Panc1 (cell line): Measurements from ENCODE around the gene PCNX2. TPM values are rescaled to one million over a fixed set of nuclear protein-coding genes. Genes with fewer than 3 reads are reported as not detected.

ENCODE experiments used
- ATAC-seq: fragments of 200-7000 bp; cut with Tn5 transposase; 2 replicates; pipeline ENCODE4 v1.9.1; 2020; ENCODE audit warnings: mild to moderate bottlenecking, moderate library complexity
- BruUV-seq: library from RNA; stranded (reverse); fragments of 400-500 nt; replicated peaks from 2 replicates; lab custom pipeline; 2021; lab: Mats Ljungman, UMichigan
- CTCF ChIA-PET: fragments of 300-600 bp; sonication (Branson Sonifier 250); formaldehyde crosslinking; loops from one replicate; lab custom pipeline; 2022; ENCODE audit warnings: antibody characterized with exemption; lab: Charles Lee
- POLR2A ChIA-PET: fragments of 300-600 bp; sonication (Branson Sonifier 250); formaldehyde crosslinking; loops from one replicate; lab custom pipeline; 2022; ENCODE audit warnings: antibody characterized with exemption; lab: Charles Lee
- DNase-seq: peaks from one replicate; pipeline ENCODE4 v3.0.0-alpha.2; 2010; ENCODE audit warnings: low read depth, low spot score
- H3K27ac ChIP-seq: 2 replicates; pipeline ENCODE4 v1.5.1; 2011; ENCODE audit warnings: mild to moderate bottlenecking, low read length, inconsistent platforms
- H3K27me3 ChIP-seq: fragments of 200-500 bp; sonication (Bioruptor generic); 2 replicates; pipeline ENCODE4 v1.6.0; 2014; ENCODE audit warnings: low read length, inconsistent platforms; ENCODE audit not compliant: control insufficient read depth, insufficient read depth
- H3K36me3 ChIP-seq: fragments of 200-500 bp; sonication (Bioruptor generic); 2 replicates; pipeline ENCODE4 v1.5.1; 2014; ENCODE audit warnings: inconsistent platforms, mild to moderate bottlenecking, low read length, moderate library complexity; ENCODE audit not compliant: control insufficient read depth, insufficient read depth
- H3K4me1 ChIP-seq: 2 replicates; pipeline ENCODE4 v1.5.1; 2011; ENCODE audit warnings: inconsistent platforms, mild to moderate bottlenecking, low read length, moderate library complexity; ENCODE audit not compliant: control insufficient read depth, insufficient read depth
- H3K4me3 ChIP-seq, 2 experiments: 2 replicates each; pipeline ENCODE4 v1.5.1; 2011 to 2012; ENCODE audit warnings: low read depth in 2 of 2, low read length in 2 of 2, mild to moderate bottlenecking in 2 of 2, inconsistent platforms in 1 of 2, moderate library complexity in 1 of 2
- H3K9me3 ChIP-seq: fragments of 200-500 bp; sonication (Bioruptor generic); 2 replicates; pipeline ENCODE4 v1.5.1; 2014; ENCODE audit warnings: low read depth, mild to moderate bottlenecking, inconsistent platforms, low read length, moderate library complexity; ENCODE audit not compliant: control insufficient read depth, insufficient read depth
- POLR2AphosphoS5 ChIP-seq: IDR thresholded peaks from 2 replicates; pipeline ENCODE4 v1.6.1; 2012; ENCODE audit warnings: mild to moderate bottlenecking, low read depth, low read length, moderate library complexity
- SIN3A ChIP-seq: IDR thresholded peaks from 2 replicates; pipeline ENCODE4 v1.6.1; 2012; ENCODE audit warnings: low read depth, mild to moderate bottlenecking, low read length, moderate library complexity, borderline replicate concordance; ENCODE audit not compliant: insufficient read depth
- TCF7L2 ChIP-seq: IDR thresholded peaks from 2 replicates; pipeline ENCODE4 v1.6.1; 2011; ENCODE audit warnings: mild to moderate bottlenecking, low read depth, low read length, inconsistent platforms
- in situ Hi-C: cut with HindIII; loops from 2 replicates; pipeline ENCODE4 v1.10.0; 2016; ENCODE audit warnings: low sequenced_read_pairs, low pct_unique_long_range_greater_than_20kb
- intact Hi-C: fragments of 100-400 bp; cut with micrococcal nuclease; formaldehyde crosslinking; loops from one replicate; pipeline ENCODE4 v1.10.0; 2022; ENCODE audit not compliant: unreplicated experiment
- total RNA-seq: library from RNA; stranded (reverse); gene quantifications from one replicate; pipeline ENCODE4 v1.2.1, GENCODE V29; 2021; ENCODE audit not compliant: unreplicated experiment
- TF ChIP-seq, protein P1 (sequence below), 2 experiments: IDR thresholded peaks; 2 replicates each; pipeline ENCODE4 v1.6.1; 2011 to 2012; ENCODE audit warnings: low read depth in 2 of 2, control low read depth in 1 of 2, low read length in 1 of 2, mild to moderate bottlenecking in 1 of 2, moderate library complexity in 1 of 2; ENCODE audit not compliant: insufficient read depth in 1 of 2
- TF ChIP-seq, protein P2 (sequence below): fragments of 450-650 bp; IDR thresholded peaks from 2 replicates; pipeline ENCODE4 v1.5.1; 2017; ENCODE audit warnings: mild to moderate bottlenecking

The PCNX2 gene
- total RNA-seq, 1 experiment from 2014 or later = 2.6 TPM

DNA sequence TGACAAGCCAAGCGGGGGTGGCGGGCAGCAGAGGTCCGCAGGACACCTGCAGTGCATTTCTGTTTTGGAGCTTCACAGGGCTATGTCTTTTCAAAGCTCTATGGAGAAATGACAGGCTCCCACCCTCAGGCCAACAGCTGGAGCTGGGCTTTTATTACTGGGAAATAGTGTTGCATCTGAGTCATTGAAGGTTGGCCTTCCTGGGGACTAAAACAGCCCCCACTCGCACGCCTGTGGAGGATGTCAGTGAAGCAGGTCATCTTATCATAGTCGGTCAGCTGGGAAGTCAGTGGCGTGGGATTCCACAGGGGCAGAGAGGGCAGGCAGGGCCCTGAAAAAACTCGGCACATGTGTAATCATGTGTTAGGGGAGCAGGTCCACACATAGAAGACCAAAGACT is 289.8 kb downstream of the PCNX2 start:
- ATAC-seq (no peak), DNase-seq (no peak)
- BruUV-seq = no TSS peak
- no peaks in the 10 kb centered on the region for H3K9me3 ChIP-seq
- intact Hi-C loops = no loop called here
- in situ Hi-C loops = no loop called here
- no peaks in the 10 kb centered on the region for H3K4me1 ChIP-seq
- H3K27me3 ChIP-seq = no peaks in the 10 kb centered on the region
- POLR2A ChIA-PET = no interaction called here
- no peak overlapping the region for H3K4me3 ChIP-seq
- CTCF ChIA-PET = interaction anchor here (0.7 kb wide), 1 partner anchor 55 kb away, joined by 3 read pairs; no protein-coding TSS in a partner anchor
- TF ChIP-seq, protein P1, sequence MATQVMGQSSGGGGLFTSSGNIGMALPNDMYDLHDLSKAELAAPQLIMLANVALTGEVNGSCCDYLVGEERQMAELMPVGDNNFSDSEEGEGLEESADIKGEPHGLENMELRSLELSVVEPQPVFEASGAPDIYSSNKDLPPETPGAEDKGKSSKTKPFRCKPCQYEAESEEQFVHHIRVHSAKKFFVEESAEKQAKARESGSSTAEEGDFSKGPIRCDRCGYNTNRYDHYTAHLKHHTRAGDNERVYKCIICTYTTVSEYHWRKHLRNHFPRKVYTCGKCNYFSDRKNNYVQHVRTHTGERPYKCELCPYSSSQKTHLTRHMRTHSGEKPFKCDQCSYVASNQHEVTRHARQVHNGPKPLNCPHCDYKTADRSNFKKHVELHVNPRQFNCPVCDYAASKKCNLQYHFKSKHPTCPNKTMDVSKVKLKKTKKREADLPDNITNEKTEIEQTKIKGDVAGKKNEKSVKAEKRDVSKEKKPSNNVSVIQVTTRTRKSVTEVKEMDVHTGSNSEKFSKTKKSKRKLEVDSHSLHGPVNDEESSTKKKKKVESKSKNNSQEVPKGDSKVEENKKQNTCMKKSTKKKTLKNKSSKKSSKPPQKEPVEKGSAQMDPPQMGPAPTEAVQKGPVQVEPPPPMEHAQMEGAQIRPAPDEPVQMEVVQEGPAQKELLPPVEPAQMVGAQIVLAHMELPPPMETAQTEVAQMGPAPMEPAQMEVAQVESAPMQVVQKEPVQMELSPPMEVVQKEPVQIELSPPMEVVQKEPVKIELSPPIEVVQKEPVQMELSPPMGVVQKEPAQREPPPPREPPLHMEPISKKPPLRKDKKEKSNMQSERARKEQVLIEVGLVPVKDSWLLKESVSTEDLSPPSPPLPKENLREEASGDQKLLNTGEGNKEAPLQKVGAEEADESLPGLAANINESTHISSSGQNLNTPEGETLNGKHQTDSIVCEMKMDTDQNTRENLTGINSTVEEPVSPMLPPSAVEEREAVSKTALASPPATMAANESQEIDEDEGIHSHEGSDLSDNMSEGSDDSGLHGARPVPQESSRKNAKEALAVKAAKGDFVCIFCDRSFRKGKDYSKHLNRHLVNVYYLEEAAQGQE (IDR thresholded peaks at IDR 0.05; ENCODE audit: insufficient read depth in 1 of 2, low read depth in 2 of 2, low read length in 1 of 2) = no peak
- TF ChIP-seq POLR2AphosphoS5 (no peak), TCF7L2 (no peak), SIN3A (no peak)
- TF ChIP-seq, protein P2, sequence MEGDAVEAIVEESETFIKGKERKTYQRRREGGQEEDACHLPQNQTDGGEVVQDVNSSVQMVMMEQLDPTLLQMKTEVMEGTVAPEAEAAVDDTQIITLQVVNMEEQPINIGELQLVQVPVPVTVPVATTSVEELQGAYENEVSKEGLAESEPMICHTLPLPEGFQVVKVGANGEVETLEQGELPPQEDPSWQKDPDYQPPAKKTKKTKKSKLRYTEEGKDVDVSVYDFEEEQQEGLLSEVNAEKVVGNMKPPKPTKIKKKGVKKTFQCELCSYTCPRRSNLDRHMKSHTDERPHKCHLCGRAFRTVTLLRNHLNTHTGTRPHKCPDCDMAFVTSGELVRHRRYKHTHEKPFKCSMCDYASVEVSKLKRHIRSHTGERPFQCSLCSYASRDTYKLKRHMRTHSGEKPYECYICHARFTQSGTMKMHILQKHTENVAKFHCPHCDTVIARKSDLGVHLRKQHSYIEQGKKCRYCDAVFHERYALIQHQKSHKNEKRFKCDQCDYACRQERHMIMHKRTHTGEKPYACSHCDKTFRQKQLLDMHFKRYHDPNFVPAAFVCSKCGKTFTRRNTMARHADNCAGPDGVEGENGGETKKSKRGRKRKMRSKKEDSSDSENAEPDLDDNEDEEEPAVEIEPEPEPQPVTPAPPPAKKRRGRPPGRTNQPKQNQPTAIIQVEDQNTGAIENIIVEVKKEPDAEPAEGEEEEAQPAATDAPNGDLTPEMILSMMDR = no peak
- no peak overlapping the region for H3K27ac ChIP-seq
- H3K36me3 ChIP-seq = no peaks in the 10 kb centered on the region

DNA sequence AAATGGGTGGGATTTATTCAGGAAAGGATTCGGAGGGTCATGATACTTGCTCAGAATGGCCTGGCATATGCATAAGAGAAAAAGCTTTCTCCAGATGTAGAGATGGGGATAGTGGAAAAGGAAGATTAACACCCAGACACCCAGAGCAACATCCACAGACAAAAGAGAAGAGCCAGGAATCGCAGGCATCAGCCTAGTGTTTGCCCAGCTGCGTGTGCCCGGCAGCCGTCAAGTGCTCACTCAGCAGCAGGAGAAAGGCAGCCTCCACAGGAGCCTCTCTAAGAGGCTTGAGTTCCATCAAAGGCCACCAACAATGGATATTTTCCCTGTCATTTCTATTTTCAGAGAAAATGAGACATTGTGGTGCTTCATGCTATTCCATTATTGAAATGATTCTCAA is 290.4 kb downstream of the PCNX2 start:
- H3K4me3 ChIP-seq = no peak overlapping the region
- DNase-seq (no peak), ATAC-seq (no peak)
- no TSS peak for BruUV-seq
- no peaks in the 10 kb centered on the region for H3K4me1 ChIP-seq
- intact Hi-C loops (no loop called here), in situ Hi-C loops (no loop called here)
- no peaks in the 10 kb centered on the region for H3K36me3 ChIP-seq
- CTCF ChIA-PET = no interaction called here
- no peaks in the 10 kb centered on the region for H3K9me3 ChIP-seq
- no peak overlapping the region for H3K27ac ChIP-seq
- no peaks in the 10 kb centered on the region for H3K27me3 ChIP-seq
- TF ChIP-seq, protein P2 = no peak
- TF ChIP-seq POLR2AphosphoS5 (no peak), TCF7L2 (no peak), SIN3A (no peak)
- TF ChIP-seq, protein P1 (IDR thresholded peaks at IDR 0.05; ENCODE audit: insufficient read depth in 1 of 2, low read depth in 2 of 2, low read length in 1 of 2) = no peak
- POLR2A ChIA-PET = no interaction called here
